Breast epithelium (tissue), 4 donors: ENCODE data around the gene FAT1. TPM values are rescaled to one million over a fixed set of nuclear protein-coding genes. Genes with fewer than 3 reads are reported as not detected.

ENCODE experiments used
- DNase-seq, 2 donors: peaks; one replicate each; pipeline ENCODE4 v3.0.0-alpha.2; 2019; ENCODE audit warnings: low spot score in 2 of 2
- H3K27ac ChIP-seq, 2 donors: fragments of 200-600 bp; sonication (generic) in 1 of 2; one replicate each; pipeline ENCODE4 v1.5.1; 2016 to 2019; ENCODE audit warnings: mild to moderate bottlenecking in 1 of 2
- H3K27me3 ChIP-seq, 2 donors: fragments of 200-600 bp; sonication (generic) in 1 of 2; one replicate each; pipeline versions ENCODE4 v1.5.1 to v1.6.0; 2017 to 2019; ENCODE audit warnings: control low read depth in 1 of 2, mild to moderate bottlenecking in 1 of 2
- H3K36me3 ChIP-seq: fragments of 200-600 bp; one replicate; pipeline ENCODE4 v1.5.1; 2019
- H3K4me1 ChIP-seq, 2 donors: fragments of 200-600 bp; sonication (generic); one replicate each; pipeline ENCODE4 v1.5.1; 2016 to 2019; ENCODE audit warnings: control low read depth in 1 of 2
- H3K4me3 ChIP-seq, 3 donors: fragments of 200-600 bp; sonication (generic); 1 replicate in 2 of 3; 2 replicates in 1 of 3; pipeline ENCODE4 v1.5.1; 2016 to 2019; ENCODE audit warnings: mild to moderate bottlenecking in 3 of 3, moderate library complexity in 2 of 3
- H3K9me3 ChIP-seq, 2 donors: fragments of 200-600 bp; sonication (generic) in 1 of 2; one replicate each; pipeline ENCODE4 v1.5.1; 2016 to 2019; ENCODE audit warnings: control low read depth in 1 of 2
- POLR2A ChIP-seq: fragments of 450-650 bp; IDR thresholded peaks from one replicate; pipeline ENCODE4 v1.6.1; 2016; ENCODE audit warnings: antibody characterized with exemption, mild to moderate bottlenecking, moderate library complexity
- POLR2AphosphoS5 ChIP-seq, 3 donors: sonication (generic); formaldehyde crosslinking; IDR thresholded peaks; one replicate each; pipeline ENCODE4 v1.6.1; 2017; ENCODE audit warnings: antibody characterized with exemption in 3 of 3
- intact Hi-C: fragments of 100-400 bp; cut with DNase I; formaldehyde crosslinking; loops from one replicate; pipeline ENCODE4 v1.15.1; 2023; ENCODE audit warnings: low total_unique reads
- total RNA-seq, 3 donors: library from RNA; depleted of rRNA; stranded (reverse); fragments of >200 nt; gene quantifications; one replicate each; pipeline ENCODE4 v1.1.0, GENCODE V29; 2016
- TF ChIP-seq, protein P1 (sequence below), 3 donors: fragments of 450-650 bp; IDR thresholded peaks; one replicate each; pipeline ENCODE4 v1.5.1; 2016 to 2017; ENCODE audit warnings: antibody characterized with exemption in 3 of 3, mild to moderate bottlenecking in 3 of 3, moderate library complexity in 3 of 3

FAT1 gene
- total RNA-seq, 3 donors from 2014 or later = 54.2 to 125 (median 87.2) TPM

- TF ChIP-seq POLR2A (no peak), POLR2AphosphoS5 (IDR thresholded peaks at IDR 0.05) (no peak)
Observed at GRCh38 chr4:186767794-186768193, 44.1 kb upstream of the FAT1 start.

GRCh38 chr4:186765673-186766546 lies 42.3 kb upstream of the FAT1 start:
- peak overlapping the region; percentile 51 to 73 for H3K27ac ChIP-seq
- no peak overlapping the region for H3K4me3 ChIP-seq
- H3K4me1 ChIP-seq = no peaks in the 10 kb centered on the region
- no peaks in the 10 kb centered on the region for H3K36me3 ChIP-seq
- intact Hi-C loops = no loop called here
- H3K9me3 ChIP-seq = no peaks in the 10 kb centered on the region
- TF ChIP-seq, protein P1, sequence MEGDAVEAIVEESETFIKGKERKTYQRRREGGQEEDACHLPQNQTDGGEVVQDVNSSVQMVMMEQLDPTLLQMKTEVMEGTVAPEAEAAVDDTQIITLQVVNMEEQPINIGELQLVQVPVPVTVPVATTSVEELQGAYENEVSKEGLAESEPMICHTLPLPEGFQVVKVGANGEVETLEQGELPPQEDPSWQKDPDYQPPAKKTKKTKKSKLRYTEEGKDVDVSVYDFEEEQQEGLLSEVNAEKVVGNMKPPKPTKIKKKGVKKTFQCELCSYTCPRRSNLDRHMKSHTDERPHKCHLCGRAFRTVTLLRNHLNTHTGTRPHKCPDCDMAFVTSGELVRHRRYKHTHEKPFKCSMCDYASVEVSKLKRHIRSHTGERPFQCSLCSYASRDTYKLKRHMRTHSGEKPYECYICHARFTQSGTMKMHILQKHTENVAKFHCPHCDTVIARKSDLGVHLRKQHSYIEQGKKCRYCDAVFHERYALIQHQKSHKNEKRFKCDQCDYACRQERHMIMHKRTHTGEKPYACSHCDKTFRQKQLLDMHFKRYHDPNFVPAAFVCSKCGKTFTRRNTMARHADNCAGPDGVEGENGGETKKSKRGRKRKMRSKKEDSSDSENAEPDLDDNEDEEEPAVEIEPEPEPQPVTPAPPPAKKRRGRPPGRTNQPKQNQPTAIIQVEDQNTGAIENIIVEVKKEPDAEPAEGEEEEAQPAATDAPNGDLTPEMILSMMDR (IDR thresholded peaks at IDR 0.05) = no peak
- TF ChIP-seq POLR2AphosphoS5 (IDR thresholded peaks at IDR 0.05) = no peak
- no peak for TF ChIP-seq POLR2A
- no peak for DNase-seq
- no peaks in the 10 kb centered on the region for H3K27me3 ChIP-seq

More at GRCh38 chr4:186767794-186768193, 44.1 kb upstream of the FAT1 start:
- no peaks in the 10 kb centered on the region for H3K9me3 ChIP-seq
- no peak overlapping the region for H3K4me3 ChIP-seq
- no peaks in the 10 kb centered on the region for H3K4me1 ChIP-seq
- no peaks in the 10 kb centered on the region for H3K36me3 ChIP-seq
- no peak overlapping the region for H3K27ac ChIP-seq
- intact Hi-C loops = no loop called here
- no peaks in the 10 kb centered on the region for H3K27me3 ChIP-seq
- no peak for DNase-seq

- Histone ChIP-seq H3K27ac (peak overlapping the region; percentile 48 to 73), H3K9me3 (no peaks in the 10 kb centered on the region), H3K4me1 (no peaks in the 10 kb centered on the region), H3K4me3 (peak overlapping the region in 2 of 3 donors; percentile 13 to 45), H3K27me3 (no peaks in the 10 kb centered on the region), H3K36me3 (no peaks in the 10 kb centered on the region)
- TF ChIP-seq POLR2AphosphoS5 (IDR thresholded peaks at IDR 0.05) = no peak
- TF ChIP-seq, protein P1 (IDR thresholded peaks at IDR 0.05) = no peak
- TF ChIP-seq POLR2A = no peak
- peak in 1 of 2 donors; percentile 53 for DNase-seq
- intact Hi-C loops = no loop called here
Observed at GRCh38 chr4:186765138-186765537, 41.5 kb upstream of the FAT1 start.

GRCh38 chr4:186764457-186764856 lies 40.8 kb upstream of the FAT1 start:
- peak overlapping the region; percentile 48 to 73 for H3K27ac ChIP-seq
- DNase-seq = no peak
- no peaks in the 10 kb centered on the region for H3K36me3 ChIP-seq
- H3K4me3 ChIP-seq = peak overlapping the region in 1 of 3 donors; percentile 13
- intact Hi-C loops = no loop called here
- H3K27me3 ChIP-seq = no peaks in the 10 kb centered on the region
- TF ChIP-seq, protein P1 (IDR thresholded peaks at IDR 0.05) = no peak
- TF ChIP-seq POLR2AphosphoS5 (IDR thresholded peaks at IDR 0.05) (no peak), POLR2A (no peak)
- H3K4me1 ChIP-seq = no peaks in the 10 kb centered on the region
- no peaks in the 10 kb centered on the region for H3K9me3 ChIP-seq

DNA sequence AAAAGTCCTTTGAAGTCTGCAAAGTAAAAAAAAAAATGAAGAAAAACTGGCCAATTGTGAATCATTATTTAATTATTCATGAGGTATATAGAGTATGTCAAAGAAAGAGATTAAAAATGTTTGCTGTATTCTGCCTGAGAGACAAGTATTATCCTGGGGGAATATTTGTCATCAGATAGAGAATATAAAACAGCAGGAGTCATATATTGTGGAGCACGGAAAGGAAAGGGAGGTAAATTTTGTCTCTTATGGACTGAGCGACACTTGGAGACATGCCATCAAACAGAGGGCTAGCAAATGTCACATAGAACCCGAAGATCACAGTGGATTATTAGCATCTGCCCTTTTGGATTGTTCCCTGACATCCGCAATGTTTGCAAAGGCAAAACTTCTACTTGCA lies 39.2 kb upstream of the FAT1 start:
- Histone ChIP-seq H3K4me1 (no peaks in the 10 kb centered on the region), H3K27me3 (no peaks in the 10 kb centered on the region), H3K4me3 (no peak overlapping the region), H3K27ac (no peak overlapping the region), H3K36me3 (no peaks in the 10 kb centered on the region), H3K9me3 (no peaks in the 10 kb centered on the region)
- intact Hi-C loops = no loop called here
- TF ChIP-seq, protein P1 (IDR thresholded peaks at IDR 0.05) = no peak
- TF ChIP-seq POLR2A (no peak), POLR2AphosphoS5 (IDR thresholded peaks at IDR 0.05) (no peak)
- no peak for DNase-seq
